ENCODE data around the gene CYP2W1. TPM values are rescaled to one million over a fixed set of nuclear protein-coding genes. Genes with fewer than 3 reads are reported as not detected.

The CYP2W1 gene
- total RNA-seq, 1 donor from 2014 or later = not detected

DNA sequence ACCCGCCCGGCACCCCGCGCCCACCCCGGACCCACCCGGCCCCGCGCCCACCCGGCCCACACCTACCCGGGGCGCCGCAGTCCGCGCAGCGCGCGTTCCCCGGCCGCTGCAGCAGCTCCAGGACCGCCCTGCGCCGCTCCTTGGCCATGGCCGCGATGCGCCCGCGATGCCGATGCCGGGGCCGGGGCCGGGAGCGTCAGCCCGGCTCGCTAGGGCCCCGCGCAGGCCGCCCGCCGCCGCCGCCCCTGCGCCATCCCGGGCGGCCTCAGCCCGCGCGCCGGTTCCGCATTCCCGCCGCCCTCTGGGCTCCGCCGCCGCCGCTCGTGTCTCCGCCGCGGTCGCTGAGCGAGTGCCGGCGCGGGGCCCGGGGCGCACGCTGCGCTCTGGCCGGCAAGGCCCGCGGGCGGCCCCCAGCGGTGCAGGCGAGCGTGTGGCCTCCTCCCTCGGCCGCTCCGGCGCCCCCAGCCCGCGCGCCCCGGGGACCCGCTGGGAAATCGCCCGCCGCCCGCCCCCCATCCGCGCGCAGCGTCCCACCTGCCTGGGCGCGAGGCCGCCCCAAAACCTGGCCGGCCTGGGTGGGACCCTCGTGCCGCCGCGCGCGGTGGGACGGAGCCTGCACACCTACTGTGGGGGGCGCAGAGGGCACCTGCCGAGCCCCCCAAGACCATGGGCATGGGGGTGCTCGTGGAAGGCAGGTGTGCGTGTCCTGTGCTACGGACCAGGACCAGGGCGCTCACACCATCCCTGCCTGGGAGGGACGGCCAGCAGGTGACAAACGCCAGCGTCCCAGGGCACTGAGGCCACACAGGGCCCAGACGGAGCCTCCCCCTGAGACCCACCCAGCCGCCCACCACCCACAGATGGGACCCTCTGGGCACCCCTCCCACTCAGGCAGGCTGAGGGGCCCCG is 28.4 kb upstream of the CYP2W1 start, which contains the start of gene ADAP1:
Gene ADAP1 (minus strand): TSS at position 351 of the 909 bp plus-strand sequence. CDS start 203 bp downstream, at position 148.
- H3K4me3 Mint-ChIP-seq (ENCODE audit: unreplicated experiment) = peak within 1 kb of the TSS; percentile 60
- peaks cover 8% of the 10 kb centered on the region for H3K4me1 Mint-ChIP-seq (ENCODE audit: low read depth)

GRCh38 chr7:956031-956430 is 26.9 kb upstream of the CYP2W1 start:
- peak; percentile 72 for DNase-seq (ENCODE audit: low spot score)
- no peaks in the 10 kb centered on the region for H3K27me3 Mint-ChIP-seq (ENCODE audit: low read depth)

More for the DNA sequence above, 28.4 kb upstream of the CYP2W1 start, which contains the start of gene ADAP1:
- Mint-ChIP-seq H3K27me3 (ENCODE audit: low read depth) (no peaks in the 10 kb centered on the region), H3K36me3 (ENCODE audit: low read depth) (no peaks in the 10 kb centered on the region), H3K9me3 (ENCODE audit: low read depth) (no peaks in the 10 kb centered on the region), H3K27ac (ENCODE audit: unreplicated experiment) (peak within 1 kb of the TSS; percentile 41)
- TF ChIP-seq, protein P1, sequence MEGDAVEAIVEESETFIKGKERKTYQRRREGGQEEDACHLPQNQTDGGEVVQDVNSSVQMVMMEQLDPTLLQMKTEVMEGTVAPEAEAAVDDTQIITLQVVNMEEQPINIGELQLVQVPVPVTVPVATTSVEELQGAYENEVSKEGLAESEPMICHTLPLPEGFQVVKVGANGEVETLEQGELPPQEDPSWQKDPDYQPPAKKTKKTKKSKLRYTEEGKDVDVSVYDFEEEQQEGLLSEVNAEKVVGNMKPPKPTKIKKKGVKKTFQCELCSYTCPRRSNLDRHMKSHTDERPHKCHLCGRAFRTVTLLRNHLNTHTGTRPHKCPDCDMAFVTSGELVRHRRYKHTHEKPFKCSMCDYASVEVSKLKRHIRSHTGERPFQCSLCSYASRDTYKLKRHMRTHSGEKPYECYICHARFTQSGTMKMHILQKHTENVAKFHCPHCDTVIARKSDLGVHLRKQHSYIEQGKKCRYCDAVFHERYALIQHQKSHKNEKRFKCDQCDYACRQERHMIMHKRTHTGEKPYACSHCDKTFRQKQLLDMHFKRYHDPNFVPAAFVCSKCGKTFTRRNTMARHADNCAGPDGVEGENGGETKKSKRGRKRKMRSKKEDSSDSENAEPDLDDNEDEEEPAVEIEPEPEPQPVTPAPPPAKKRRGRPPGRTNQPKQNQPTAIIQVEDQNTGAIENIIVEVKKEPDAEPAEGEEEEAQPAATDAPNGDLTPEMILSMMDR (IDR thresholded peaks at IDR 0.05) = peak; percentile 51
- peak; percentile 83 for DNase-seq (ENCODE audit: low spot score)

GRCh38 chr7:957418-958220 is 25.4 kb upstream of the CYP2W1 start:
- H3K27ac Mint-ChIP-seq (ENCODE audit: unreplicated experiment) = no peak overlapping the region
- H3K4me3 Mint-ChIP-seq (ENCODE audit: unreplicated experiment) = no peak overlapping the region
- H3K36me3 Mint-ChIP-seq (ENCODE audit: low read depth) = no peaks in the 10 kb centered on the region
- H3K4me1 Mint-ChIP-seq (ENCODE audit: low read depth) = peaks cover 8% of the 10 kb centered on the region
- no peaks in the 10 kb centered on the region for H3K27me3 Mint-ChIP-seq (ENCODE audit: low read depth)
- H3K9me3 Mint-ChIP-seq (ENCODE audit: low read depth) = no peaks in the 10 kb centered on the region
- TF ChIP-seq, protein P1 (IDR thresholded peaks at IDR 0.05) = no peak
- peak; percentile 88 for DNase-seq (ENCODE audit: low spot score)

More at GRCh38 chr7:956031-956430, 26.9 kb upstream of the CYP2W1 start:
- Mint-ChIP-seq H3K4me3 (ENCODE audit: unreplicated experiment) (no peak overlapping the region), H3K9me3 (ENCODE audit: low read depth) (no peaks in the 10 kb centered on the region), H3K36me3 (ENCODE audit: low read depth) (no peaks in the 10 kb centered on the region), H3K27ac (ENCODE audit: unreplicated experiment) (no peak overlapping the region), H3K4me1 (ENCODE audit: low read depth) (peaks cover 8% of the 10 kb centered on the region)
- TF ChIP-seq, protein P1 (IDR thresholded peaks at IDR 0.05) = no peak

DNA sequence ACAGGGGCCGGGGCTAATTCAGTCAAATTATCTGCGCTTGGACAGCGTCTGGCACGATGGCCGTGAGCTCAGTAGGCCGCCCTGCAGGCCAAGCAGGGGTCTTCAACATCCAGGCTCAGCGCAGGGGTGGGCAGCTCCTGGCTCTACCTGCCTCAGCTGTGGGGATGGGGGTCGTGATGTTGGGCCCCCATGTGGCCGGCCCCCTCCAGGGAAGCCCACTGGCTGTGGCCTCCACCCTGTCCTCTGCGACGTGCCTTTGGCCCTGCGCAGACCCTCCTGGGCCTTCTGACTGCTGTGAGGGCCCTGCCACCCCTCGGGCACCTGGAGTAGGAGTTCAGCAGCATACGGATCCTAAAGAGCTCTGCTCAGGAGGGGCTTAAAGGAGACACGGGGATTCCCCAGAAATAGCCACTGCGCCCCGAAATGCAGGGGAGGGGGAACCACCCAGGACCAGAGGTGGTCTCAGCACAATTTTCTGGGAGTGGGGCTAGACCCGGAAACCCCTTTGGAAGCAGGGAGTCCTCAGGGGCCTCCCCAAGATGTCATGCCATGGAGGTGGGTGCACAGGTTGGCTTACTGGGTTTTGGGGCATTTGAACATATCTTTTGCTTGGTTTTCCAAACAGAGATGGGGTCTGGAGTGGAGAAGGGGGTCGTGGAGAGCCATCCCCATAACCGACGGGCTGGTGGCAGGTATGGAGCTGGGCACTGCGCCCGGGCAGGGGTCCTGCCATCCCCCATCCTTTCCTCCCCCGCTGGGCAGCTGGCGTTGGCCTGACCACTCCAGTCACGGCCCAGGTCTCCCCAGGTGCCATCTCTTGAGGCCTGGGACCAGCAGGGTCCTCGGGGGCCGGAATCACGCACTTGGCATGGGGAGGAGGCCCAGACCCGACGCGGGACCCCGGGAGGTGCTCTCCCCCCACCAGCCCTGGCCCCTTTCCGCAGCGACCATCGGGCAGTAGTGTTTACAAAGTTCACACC is 24.5 kb upstream of the CYP2W1 start:
- H3K27ac Mint-ChIP-seq (ENCODE audit: unreplicated experiment) = no peak overlapping the region
- no peaks in the 10 kb centered on the region for H3K9me3 Mint-ChIP-seq (ENCODE audit: low read depth)
- DNase-seq (ENCODE audit: low spot score) = peak; percentile 91
- H3K27me3 Mint-ChIP-seq (ENCODE audit: low read depth) = no peaks in the 10 kb centered on the region
- H3K4me3 Mint-ChIP-seq (ENCODE audit: unreplicated experiment) = no peak overlapping the region
- TF ChIP-seq, protein P1 (IDR thresholded peaks at IDR 0.05) = no peak
- H3K4me1 Mint-ChIP-seq (ENCODE audit: low read depth) = peaks cover 8% of the 10 kb centered on the region
- no peaks in the 10 kb centered on the region for H3K36me3 Mint-ChIP-seq (ENCODE audit: low read depth)
